Mucosa of gallbladder (tissue), 1 donor: ENCODE data around the gene PTPRN2. TPM values are rescaled to one million over a fixed set of nuclear protein-coding genes. Genes with fewer than 3 reads are reported as not detected.
"Not testable (repeated sequence)": the region's sequence is repeated elsewhere in the genome, so short reads cannot be mapped to it uniquely, and the experiment has no call there.

ENCODE experiments used
- DNase-seq: peaks from one replicate; pipeline ENCODE4 v3.0.0-alpha.2; 2020; ENCODE audit warnings: low spot score
- total RNA-seq: library from RNA; stranded (reverse); gene quantifications from one replicate; pipeline ENCODE4 v1.2.1, GENCODE V29; 2021
- donor health status: DM: no; HTN: no; CAD: no.

Gene PTPRN2
- total RNA-seq, 1 donor from 2014 or later: 11.9 TPM

DNA sequence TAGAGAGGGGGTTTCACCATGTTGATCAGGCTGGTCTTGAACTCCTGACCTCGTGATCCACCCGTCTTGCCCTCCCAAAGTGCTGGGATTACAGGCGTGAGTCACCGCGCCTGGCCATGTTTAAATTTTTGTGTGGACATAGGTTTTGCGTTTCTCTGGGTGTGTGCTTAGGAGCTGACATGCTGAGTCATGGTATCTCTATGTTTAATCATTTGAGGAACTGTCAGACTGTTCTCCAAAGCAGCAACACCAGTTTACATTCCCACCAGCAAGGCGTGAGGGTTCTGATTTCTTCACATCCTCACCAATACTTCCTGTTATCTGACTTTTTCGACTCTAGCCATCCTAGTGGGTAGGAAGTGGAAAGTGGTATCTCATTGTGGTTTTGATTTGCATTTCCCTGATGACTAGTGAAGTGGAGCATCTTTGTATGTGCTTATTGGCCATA, 1097.1 kb downstream of the PTPRN2 start:
- no peak for DNase-seq

DNA sequence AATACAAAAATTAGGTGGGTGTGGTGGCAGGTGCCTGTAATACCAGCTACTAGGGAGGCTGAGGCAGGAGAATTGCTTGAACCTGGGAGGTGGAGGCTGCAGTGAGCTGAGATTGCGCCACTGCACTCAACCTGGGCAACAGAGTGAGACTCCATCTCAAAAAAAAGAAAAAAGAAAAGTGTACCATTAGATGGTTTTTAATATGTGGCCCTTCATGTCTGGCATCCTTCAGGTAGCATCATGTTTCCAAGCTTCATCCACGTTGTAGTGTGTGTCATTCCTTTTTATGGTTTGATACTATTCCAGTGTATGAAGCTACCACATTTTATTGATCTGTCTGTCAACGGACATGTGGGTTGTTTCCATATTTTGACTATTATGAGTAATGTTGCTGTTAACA, 1097.8 kb downstream of the PTPRN2 start:
- DNase-seq: not testable (repeated sequence)

Other genes starting within 250 kb of the PTPRN2 start
- gene NCAPG2, start 117.0 kb upstream of the PTPRN2 start, total RNA-seq: 7.5 TPM
- 62.6 TPM for gene ESYT2, start 241.7 kb upstream of the PTPRN2 start, total RNA-seq